Right lobe of liver (tissue), 6 donors: ENCODE results near the gene ST8SIA6. TPM values are rescaled to one million over a fixed set of nuclear protein-coding genes. Genes with fewer than 3 reads are reported as not detected.
"Not testable (repeated sequence)": the region's sequence is repeated elsewhere in the genome, so short reads cannot be mapped to it uniquely, and the experiment has no call there.

Experiments
- ATAC-seq, 4 donors: fragments of 200-7000 bp; cut with Tn5 transposase; one replicate each; pipeline ENCODE4 v1.9.1; 2020; ENCODE audit warnings: mild to moderate bottlenecking in 4 of 4, moderate library complexity in 4 of 4
- DNase-seq, 3 donors: peaks; one replicate each; pipeline ENCODE4 v3.0.0-alpha.2; 2020
- H3K27ac ChIP-seq, 3 donors: fragments of 200-600 bp; one replicate each; pipeline ENCODE4 v1.8.0; 2022
- H3K27me3 ChIP-seq, 2 donors: fragments of 200-600 bp; one replicate each; pipeline ENCODE4 v1.8.0; 2022
- H3K36me3 ChIP-seq, 4 donors: fragments of 200-600 bp; sonication (generic) in 1 of 4; one replicate each; pipeline versions ENCODE4 v1.5.1 to v1.8.0; 2017 to 2022; ENCODE audit warnings: control low read depth in 1 of 4
- H3K4me1 ChIP-seq, 4 donors: fragments of 200-600 bp; sonication (generic) in 1 of 4; one replicate each; pipeline versions ENCODE4 v1.5.1 to v1.8.0; 2017 to 2022; ENCODE audit warnings: control low read depth in 1 of 4
- H3K4me3 ChIP-seq, 3 donors: fragments of 200-600 bp; one replicate each; pipeline ENCODE4 v1.8.0; 2022
- H3K9me3 ChIP-seq, 4 donors: fragments of 200-600 bp; sonication (generic) in 1 of 4; one replicate each; pipeline versions ENCODE4 v1.5.1 to v1.8.0; 2017 to 2022; ENCODE audit warnings: control low read depth in 1 of 4
- POLR2A ChIP-seq: fragments of 450-650 bp; IDR thresholded peaks from one replicate; pipeline ENCODE4 v1.6.1; 2017; ENCODE audit warnings: antibody characterized with exemption, mild to moderate bottlenecking
- WGBS: methylation state at CpG from one replicate; pipeline ENCODE4 v1.1.6; 2018; ENCODE audit warnings: low coverage, low lambda C conversion rate; ENCODE audit not compliant: insufficient coverage; ENCODE audit errors: missing lambda C conversion rate; 5-methylcytosine and 5-hydroxymethylcytosine counted together
- intact Hi-C, 2 donors: fragments of 100-400 bp; cut with DNase I; formaldehyde crosslinking; loops; one replicate each; pipeline versions ENCODE4 v1.11.2 to v1.14.1; 2022
- total RNA-seq, 6 experiments: library from RNA; depleted of rRNA in 2 of 6; stranded (reverse); fragments of >200 nt in 2 of 6; fragmentation: NEBNext Ultra II Directional in 3 of 6; extraction: Animal tissue kit (Norgen Biotek cat#: 25700) in 3 of 6; gene quantifications; one replicate each; pipeline versions ENCODE4 v1.1.0 to v1.2.4, GENCODE V29; 2016 to 2023
- TF ChIP-seq, protein P1 (sequence below), 4 donors: fragments of 200-600 bp in 3 of 4; fragments of 450-650 bp in 1 of 4; IDR thresholded peaks; one replicate each; pipeline versions ENCODE4 v1.5.1 to v1.8.0; 2016 to 2022; ENCODE audit warnings: antibody characterized with exemption in 4 of 4, mild to moderate bottlenecking in 2 of 4
- donor health status: DM: no; HTN: yes; CAD: no.
- donor health status: DM: no; HTN: no; CAD: no.
- donor health status: DM: no; HTN: no; CAD: no.
- donor health status: DM: no; HTN: yes; CAD: no.
- donor health status: DM: no; HTN: yes; CAD: no.

ST8SIA6 gene
- total RNA-seq, 6 experiments from 2014 or later: 0.39 to 2.2 (median 1.4) TPM

DNA sequence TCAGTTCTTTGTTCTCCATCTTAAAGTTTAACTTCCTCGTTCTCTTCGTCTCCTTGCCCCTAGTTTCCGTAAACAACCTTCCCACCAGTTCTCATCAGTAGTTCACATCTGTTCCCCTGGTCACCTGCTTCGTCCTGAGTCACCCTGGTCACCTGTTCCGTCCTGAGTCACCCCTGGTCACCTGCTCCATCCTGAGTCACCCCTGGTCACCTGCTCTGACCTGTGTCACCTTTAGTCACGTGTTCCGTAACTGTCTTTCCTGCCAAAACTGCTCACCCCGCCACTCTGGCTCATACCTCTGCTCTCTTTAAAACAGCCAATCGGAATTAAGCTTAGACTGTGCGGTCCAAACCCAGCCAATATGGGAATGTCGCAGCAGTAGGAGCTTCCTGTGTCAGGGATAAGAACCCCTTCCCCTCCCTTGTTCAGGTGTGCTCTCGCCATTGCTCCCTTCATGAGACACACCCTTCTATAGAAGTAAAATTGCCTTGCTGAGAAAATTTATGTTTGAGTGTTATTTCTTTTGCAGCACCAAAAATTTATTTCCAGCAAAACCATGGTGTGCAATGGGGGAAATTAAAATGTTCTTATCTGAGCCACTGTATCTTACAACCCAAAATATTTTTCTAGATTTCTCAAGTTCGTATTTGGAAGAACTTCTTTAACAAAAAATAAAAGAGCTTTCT is 114.1 kb downstream of the ST8SIA6 start:
- ATAC-seq: no peak
- Histone ChIP-seq H3K27me3 (no peaks in the 10 kb centered on the region), H3K27ac (no peak overlapping the region), H3K9me3 (no peaks in the 10 kb centered on the region), H3K4me1 (peaks cover 0 to 6% (median 0%) of the 10 kb centered on the region in 4 donors), H3K36me3 (no peaks in the 10 kb centered on the region), H3K4me3 (no peak overlapping the region)
- intact Hi-C loops: no loop called here
- 63% methylated on average over 12 of the region's 13 CpGs for WGBS
- TF ChIP-seq POLR2A: no peak
- TF ChIP-seq, protein P1, sequence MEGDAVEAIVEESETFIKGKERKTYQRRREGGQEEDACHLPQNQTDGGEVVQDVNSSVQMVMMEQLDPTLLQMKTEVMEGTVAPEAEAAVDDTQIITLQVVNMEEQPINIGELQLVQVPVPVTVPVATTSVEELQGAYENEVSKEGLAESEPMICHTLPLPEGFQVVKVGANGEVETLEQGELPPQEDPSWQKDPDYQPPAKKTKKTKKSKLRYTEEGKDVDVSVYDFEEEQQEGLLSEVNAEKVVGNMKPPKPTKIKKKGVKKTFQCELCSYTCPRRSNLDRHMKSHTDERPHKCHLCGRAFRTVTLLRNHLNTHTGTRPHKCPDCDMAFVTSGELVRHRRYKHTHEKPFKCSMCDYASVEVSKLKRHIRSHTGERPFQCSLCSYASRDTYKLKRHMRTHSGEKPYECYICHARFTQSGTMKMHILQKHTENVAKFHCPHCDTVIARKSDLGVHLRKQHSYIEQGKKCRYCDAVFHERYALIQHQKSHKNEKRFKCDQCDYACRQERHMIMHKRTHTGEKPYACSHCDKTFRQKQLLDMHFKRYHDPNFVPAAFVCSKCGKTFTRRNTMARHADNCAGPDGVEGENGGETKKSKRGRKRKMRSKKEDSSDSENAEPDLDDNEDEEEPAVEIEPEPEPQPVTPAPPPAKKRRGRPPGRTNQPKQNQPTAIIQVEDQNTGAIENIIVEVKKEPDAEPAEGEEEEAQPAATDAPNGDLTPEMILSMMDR (IDR thresholded peaks at IDR 0.05): no peak
- DNase-seq: no peak

DNA sequence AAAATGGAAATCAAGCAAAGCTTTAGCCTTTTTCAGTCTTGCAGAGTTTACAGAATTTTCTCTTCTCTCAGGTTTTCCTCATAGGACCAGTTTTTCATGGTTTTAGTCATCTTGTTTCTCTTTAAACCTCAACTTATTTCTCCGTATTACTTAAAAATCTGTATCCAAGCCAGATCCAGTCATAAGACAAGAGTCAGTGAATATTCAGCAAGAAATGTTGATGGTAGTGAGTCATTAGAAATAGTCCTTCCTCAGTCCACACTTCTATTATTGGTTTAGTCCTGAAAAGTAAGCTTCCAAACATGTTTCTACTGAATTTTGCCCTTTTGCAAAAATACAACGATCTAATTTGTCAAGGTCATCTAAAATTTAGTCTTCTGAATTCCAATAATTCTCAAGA is 119.3 kb downstream of the ST8SIA6 start:
- DNase-seq (no peak), ATAC-seq (no peak)
- no peak overlapping the region for H3K4me3 ChIP-seq
- TF ChIP-seq, protein P1 (IDR thresholded peaks at IDR 0.05): no peak
- TF ChIP-seq POLR2A: no peak
- 59% methylated on average over 2 of the region's 2 CpGs for WGBS
- H3K27ac ChIP-seq: no peak overlapping the region
- H3K36me3 ChIP-seq: no peaks in the 10 kb centered on the region
- no peaks in the 10 kb centered on the region for H3K27me3 ChIP-seq
- no peaks in the 10 kb centered on the region for H3K4me1 ChIP-seq
- intact Hi-C loops: no loop called here
- H3K9me3 ChIP-seq: no peaks in the 10 kb centered on the region

DNA sequence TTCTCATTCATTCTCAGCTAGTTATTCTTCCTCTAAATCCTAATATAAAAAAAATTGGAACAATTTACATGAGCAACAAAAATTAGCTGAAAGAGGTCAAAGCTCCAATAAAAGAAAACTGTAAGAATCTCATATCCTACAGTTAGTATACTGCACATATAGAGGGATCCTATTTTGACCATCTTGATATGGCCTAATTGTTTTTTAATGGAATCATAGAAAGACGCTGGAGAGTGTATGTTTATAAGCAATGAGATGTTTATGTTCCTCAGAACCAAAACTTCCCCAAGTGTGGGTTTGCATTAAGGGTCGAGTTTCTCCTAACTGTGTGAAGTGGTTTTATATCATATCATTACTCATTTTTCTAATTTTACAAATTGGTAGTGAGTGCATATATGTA is 123.9 kb downstream of the ST8SIA6 start:
- Histone ChIP-seq H3K4me1 (no peaks in the 10 kb centered on the region), H3K4me3 (no peak overlapping the region), H3K27me3 (no peaks in the 10 kb centered on the region), H3K36me3 (no peaks in the 10 kb centered on the region), H3K27ac (no peak overlapping the region), H3K9me3 (no peaks in the 10 kb centered on the region)
- TF ChIP-seq POLR2A: no peak
- TF ChIP-seq, protein P1 (IDR thresholded peaks at IDR 0.05): no peak
- no peak for ATAC-seq
- intact Hi-C loops: no loop called here
- no peak for DNase-seq
- 28% methylated on average over 2 of the region's 2 CpGs for WGBS

DNA sequence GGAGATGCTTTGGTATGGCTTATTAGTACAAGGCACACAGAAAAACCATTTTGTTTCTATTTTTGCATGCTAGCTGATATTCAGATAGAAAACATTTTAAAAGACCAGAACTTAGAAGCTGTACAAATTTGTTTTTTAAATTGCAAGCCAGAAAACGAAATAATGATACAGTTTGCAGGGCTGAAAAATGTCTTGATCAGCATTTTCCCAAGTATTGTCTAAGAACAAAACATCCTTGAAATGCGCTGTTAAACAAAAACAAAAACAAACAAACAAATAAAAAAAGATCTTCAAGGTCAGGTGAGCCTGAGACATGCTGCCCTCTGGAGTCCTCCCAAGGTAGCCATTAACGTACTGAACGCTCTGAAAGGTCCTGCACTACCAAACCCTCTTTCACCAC is 128.0 kb downstream of the ST8SIA6 start:
- intact Hi-C loops: no loop called here
- no peak for TF ChIP-seq POLR2A
- TF ChIP-seq, protein P1 (IDR thresholded peaks at IDR 0.05): no peak
- WGBS: 47% methylated on average over 4 of the region's 4 CpGs
- H3K4me3 ChIP-seq: no peak overlapping the region
- DNase-seq (no peak), ATAC-seq (no peak)
- no peaks in the 10 kb centered on the region for H3K4me1 ChIP-seq
- no peaks in the 10 kb centered on the region for H3K36me3 ChIP-seq
- H3K27me3 ChIP-seq: no peaks in the 10 kb centered on the region
- H3K9me3 ChIP-seq: no peaks in the 10 kb centered on the region
- H3K27ac ChIP-seq: no peak overlapping the region

DNA sequence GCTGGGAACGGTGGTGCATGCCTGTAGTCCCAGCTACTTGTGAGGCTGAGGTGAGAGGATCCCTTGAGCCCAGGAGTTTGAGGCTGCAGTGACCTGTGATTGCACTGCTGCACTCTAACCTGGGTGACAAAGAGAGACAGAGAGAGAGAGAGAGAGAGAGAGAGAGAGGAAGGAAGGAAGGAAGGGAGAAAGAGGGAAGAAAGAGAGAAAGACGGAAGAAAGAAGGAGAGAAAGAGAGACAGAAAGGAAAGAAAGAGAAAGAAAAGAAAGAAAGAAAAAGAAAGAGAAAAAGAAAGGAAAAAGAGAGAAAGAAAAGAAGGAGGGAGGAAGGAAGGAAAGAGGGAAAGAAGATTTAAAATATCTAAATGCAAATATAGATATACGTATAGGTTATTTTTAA is 132.4 kb downstream of the ST8SIA6 start:
- H3K27me3 ChIP-seq, H3K36me3 ChIP-seq, DNase-seq, H3K9me3 ChIP-seq, ATAC-seq, H3K27ac ChIP-seq, H3K4me1 ChIP-seq, H3K4me3 ChIP-seq, intact Hi-C loops: not testable (repeated sequence)
- 42% methylated on average over 3 of the region's 3 CpGs for WGBS
